Naive thymus-derived CD8-positive, alpha-beta T cell (primary cell): Measurements from ENCODE around the gene ZNF605. TPM values are rescaled to one million over a fixed set of nuclear protein-coding genes. Genes with fewer than 3 reads are reported as not detected.
"Not testable (repeated sequence)": the region's sequence is repeated elsewhere in the genome, so short reads cannot be mapped to it uniquely, and the experiment has no call there.

ENCODE experiments used
- ATAC-seq, 2 donors: fragments of 150-1000 bp; cut with Tn5 transposase in 1 of 2; sonication (Bioruptor Pico), chemical (Tn5 transposase) in 1 of 2; 1 replicate in 1 of 2; 2 replicates in 1 of 2; pipeline ENCODE4 v1.10.0; 2021; ENCODE audit warnings: mild to moderate bottlenecking in 2 of 2, moderate library complexity in 2 of 2
- POLR2A ChIA-PET: fragments of 350-600 bp; sonication (Branson Sonifier 250); formaldehyde crosslinking; loops from one replicate; lab custom pipeline; 2021; ENCODE audit warnings: antibody characterized with exemption; lab: Charles Lee
- DNase-seq, 10 donors: peaks; one replicate each; pipeline versions ENCODE4 v3.0.0 to v3.0.0-alpha.2; 2020 to 2022
- H3K27ac Mint-ChIP-seq, 10 donors: one replicate each; pipeline ENCODE4 v1.8.0; 2020 to 2022; ENCODE audit warnings: mild to moderate bottlenecking in 10 of 10, mixed read lengths in 10 of 10, moderate library complexity in 4 of 10, inconsistent platforms in 1 of 10
- H3K27me3 Mint-ChIP-seq, 5 donors: one replicate each; pipeline ENCODE4 v1.8.0; 2021 to 2022; ENCODE audit warnings: mixed read lengths in 5 of 5
- H3K36me3 Mint-ChIP-seq, 3 donors: one replicate each; pipeline ENCODE4 v1.8.0; 2020 to 2022; ENCODE audit warnings: mixed read lengths in 3 of 3, mild to moderate bottlenecking in 2 of 3, inconsistent platforms in 1 of 3
- H3K4me1 Mint-ChIP-seq, 4 donors: one replicate each; pipeline ENCODE4 v1.8.0; 2021 to 2022; ENCODE audit warnings: mixed read lengths in 4 of 4
- H3K4me3 Mint-ChIP-seq, 10 donors: one replicate each; pipeline ENCODE4 v1.8.0; 2020 to 2022; ENCODE audit warnings: mild to moderate bottlenecking in 10 of 10, mixed read lengths in 10 of 10, moderate library complexity in 6 of 10, inconsistent platforms in 1 of 10
- H3K9me3 Mint-ChIP-seq, 9 donors: one replicate each; pipeline ENCODE4 v1.8.0; 2020 to 2022; ENCODE audit warnings: mixed read lengths in 9 of 9, mild to moderate bottlenecking in 3 of 9, inconsistent platforms in 1 of 9, moderate library complexity in 1 of 9
- polyA plus RNA-seq, 3 donors: library from polyadenylated mRNA; unstranded; fragments of 300-500 nt; fragmentation: Illumina TruSeq; gene quantifications; one replicate each; pipeline ENCODE4 v1.2.3, GENCODE V29; 2021
- total RNA-seq, 8 experiments: library from RNA in 2 of 8; stranded (reverse) in 2 of 8; gene quantifications; one replicate each; pipeline ENCODE4 v1.2.3 and lab custom pipeline; 2021 to 2026

Gene ZNF605
- total and polyA plus RNA-seq, 5 experiments from 2014 or later, result 0.46 to 18.6 (median 0.72) TPM

DNA sequence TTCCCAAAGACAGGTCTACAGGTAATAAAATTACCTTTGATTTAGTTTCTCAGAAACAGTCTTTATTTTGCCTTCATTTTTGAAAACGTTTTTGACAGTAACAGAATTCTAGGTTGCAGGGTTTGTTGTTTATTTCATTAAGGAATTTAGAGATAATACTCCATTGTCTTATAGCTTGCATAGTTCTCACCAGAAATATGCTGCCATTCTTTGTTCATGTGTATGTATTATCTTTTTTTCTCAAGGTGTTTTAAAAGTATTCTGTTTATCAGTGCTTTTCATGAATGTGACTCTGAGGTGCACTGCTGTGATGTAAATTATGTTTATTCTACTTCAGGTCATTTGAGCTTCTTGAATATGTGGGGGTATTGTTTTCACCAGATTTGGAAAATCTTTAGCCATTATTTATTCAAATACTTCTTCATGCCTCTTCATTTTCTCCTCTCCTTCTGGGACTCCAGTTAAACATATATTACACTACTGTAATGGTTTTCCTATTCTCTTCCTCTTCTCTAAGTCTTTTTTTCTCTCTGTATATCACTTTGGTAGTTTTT lies 32.7 kb downstream of the ZNF605 start:
- H3K9me3 Mint-ChIP-seq, result peaks cover 11 to 98% (median 48%) of the 10 kb centered on the region in 9 donors
- H3K4me1 Mint-ChIP-seq, result peaks cover 0 to 1% (median 0%) of the 10 kb centered on the region in 4 donors
- no peak overlapping the region for H3K27ac Mint-ChIP-seq
- peak overlapping the region in 1 of 10 donors; percentile 5 for H3K4me3 Mint-ChIP-seq
- H3K36me3 Mint-ChIP-seq, result peaks cover 12 to 72% (median 54%) of the 10 kb centered on the region in 3 donors
- POLR2A ChIA-PET, result no interaction called here
- no peak for ATAC-seq
- DNase-seq, result no peak
- H3K27me3 Mint-ChIP-seq, result no peaks in the 10 kb centered on the region

DNA sequence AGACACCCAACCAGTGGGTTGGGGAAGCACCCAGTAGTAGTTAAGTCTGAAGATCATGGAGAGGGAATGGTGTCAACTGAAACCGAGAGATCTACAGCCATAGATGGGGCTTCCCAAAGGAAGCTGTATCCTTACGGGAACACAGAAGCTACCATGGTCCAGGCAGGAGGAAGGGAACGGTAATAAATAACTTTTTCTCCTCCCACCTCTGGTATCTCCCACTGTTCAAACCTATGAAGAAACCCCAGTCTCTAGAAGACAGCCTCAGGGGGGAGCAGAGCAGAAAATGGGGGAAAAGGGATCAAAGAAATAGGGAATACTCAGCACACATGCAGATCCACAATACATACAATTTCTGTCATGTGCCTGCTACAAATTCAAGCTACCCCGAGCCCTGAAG lies 33.4 kb downstream of the ZNF605 start:
- peaks cover 10 to 71% (median 61%) of the 10 kb centered on the region in 3 donors for H3K36me3 Mint-ChIP-seq
- POLR2A ChIA-PET, result no interaction called here
- ATAC-seq, result no peak
- H3K4me1 Mint-ChIP-seq, result peaks cover 0 to 1% (median 0%) of the 10 kb centered on the region in 4 donors
- DNase-seq, result no peak
- no peak overlapping the region for H3K4me3 Mint-ChIP-seq
- no peak overlapping the region for H3K27ac Mint-ChIP-seq
- no peaks in the 10 kb centered on the region for H3K27me3 Mint-ChIP-seq
- peaks cover 11 to 98% (median 51%) of the 10 kb centered on the region in 9 donors for H3K9me3 Mint-ChIP-seq

DNA sequence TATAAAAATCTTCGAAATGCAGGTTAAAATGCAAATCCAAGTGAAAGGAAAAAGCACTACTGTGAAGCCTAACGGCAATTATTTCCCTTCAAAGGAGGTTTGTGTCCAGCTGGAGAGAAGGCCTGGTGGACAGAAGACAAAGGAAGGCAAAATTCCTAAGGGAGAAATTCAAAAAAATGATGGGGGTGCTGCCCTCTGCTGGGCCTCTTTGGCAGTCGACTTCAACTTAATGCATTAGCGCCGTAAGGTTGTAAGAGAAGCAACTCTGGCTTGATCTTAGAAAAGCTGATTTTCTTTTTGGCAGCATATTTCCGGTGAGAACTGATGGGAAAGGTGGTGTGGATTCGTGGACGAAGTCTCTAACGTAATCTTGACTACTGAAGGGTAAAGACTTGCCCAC lies 34.4 kb downstream of the ZNF605 start:
- peaks cover 6 to 67% (median 57%) of the 10 kb centered on the region in 3 donors for H3K36me3 Mint-ChIP-seq
- H3K4me3 Mint-ChIP-seq, result no peak overlapping the region
- ATAC-seq (no peak), DNase-seq (no peak)
- peaks cover 0 to 1% (median 0%) of the 10 kb centered on the region in 4 donors for H3K4me1 Mint-ChIP-seq
- peaks cover 11 to 97% (median 48%) of the 10 kb centered on the region in 9 donors for H3K9me3 Mint-ChIP-seq
- H3K27ac Mint-ChIP-seq, result no peak overlapping the region
- H3K27me3 Mint-ChIP-seq, result no peaks in the 10 kb centered on the region
- POLR2A ChIA-PET, result no interaction called here

DNA sequence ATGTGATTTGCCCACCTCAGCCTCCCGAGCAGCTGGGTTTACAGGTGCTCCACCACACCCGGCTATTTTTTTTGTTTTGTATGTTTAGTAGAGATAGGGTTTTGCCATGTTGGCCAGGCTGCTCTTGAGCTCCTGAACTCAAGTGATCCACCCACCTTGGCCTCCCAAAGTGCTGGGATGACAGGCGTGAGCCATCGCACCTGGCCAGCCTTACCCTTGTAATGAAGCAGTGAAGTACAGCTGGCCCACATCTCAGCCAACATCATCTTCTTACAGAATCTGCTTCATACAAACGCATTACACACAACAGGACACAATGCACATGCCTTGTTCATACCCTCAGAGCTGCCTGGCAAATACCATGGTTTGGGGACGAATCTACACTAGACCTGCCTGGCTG lies 37.4 kb downstream of the ZNF605 start:
- H3K4me1 Mint-ChIP-seq, result no peaks in the 10 kb centered on the region
- POLR2A ChIA-PET, result no interaction called here
- ATAC-seq, result no peak
- no peaks in the 10 kb centered on the region for H3K27me3 Mint-ChIP-seq
- DNase-seq, result no peak
- H3K9me3 Mint-ChIP-seq, result peaks cover 15 to 94% (median 36%) of the 10 kb centered on the region in 9 donors
- H3K4me3 Mint-ChIP-seq, result no peak overlapping the region
- H3K27ac Mint-ChIP-seq, result no peak overlapping the region
- H3K36me3 Mint-ChIP-seq, result peaks cover 11 to 57% (median 43%) of the 10 kb centered on the region in 3 donors

DNA sequence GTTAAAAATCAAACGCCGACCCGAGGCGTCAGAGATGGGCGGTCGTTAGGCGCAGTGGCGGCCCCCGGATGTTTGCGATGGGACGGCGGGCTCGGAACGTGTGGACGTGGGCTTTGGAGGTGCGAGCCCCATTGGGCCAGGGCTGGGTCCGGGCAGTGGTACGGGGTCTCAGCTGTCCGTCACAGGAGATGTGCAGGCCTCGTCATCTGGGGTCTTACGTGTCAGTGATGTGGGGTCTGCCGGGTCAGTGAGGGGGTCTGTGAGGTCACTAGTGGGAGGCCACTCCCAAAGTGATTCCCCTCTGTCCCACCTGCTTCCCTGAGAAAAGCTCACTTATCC lies 47.1 kb downstream of the ZNF605 start:
- peak overlapping the region; percentile 93 to 100 (median 97) for H3K27ac Mint-ChIP-seq
- peaks cover 12 to 30% (median 21%) of the 10 kb centered on the region in 3 donors for H3K36me3 Mint-ChIP-seq
- H3K27me3 Mint-ChIP-seq, result peaks cover 0 to 3% (median 0%) of the 10 kb centered on the region in 5 donors
- H3K9me3 Mint-ChIP-seq, result peaks cover 5 to 31% (median 19%) of the 10 kb centered on the region in 9 donors
- POLR2A ChIA-PET, result interaction anchor here (0.6 to 5.8 kb wide), 20 partner anchors 9 to 273 kb away, joined by 3 to 48 read pairs (median 4); partner anchors contain the start of genes CHFR, GOLGA3, PGAM5 and ZNF10
- peaks cover 13 to 29% (median 21%) of the 10 kb centered on the region in 4 donors for H3K4me1 Mint-ChIP-seq
- DNase-seq (no peak), ATAC-seq (no peak)
- H3K4me3 Mint-ChIP-seq, result peak overlapping the region; percentile 82 to 99 (median 94)

DNA sequence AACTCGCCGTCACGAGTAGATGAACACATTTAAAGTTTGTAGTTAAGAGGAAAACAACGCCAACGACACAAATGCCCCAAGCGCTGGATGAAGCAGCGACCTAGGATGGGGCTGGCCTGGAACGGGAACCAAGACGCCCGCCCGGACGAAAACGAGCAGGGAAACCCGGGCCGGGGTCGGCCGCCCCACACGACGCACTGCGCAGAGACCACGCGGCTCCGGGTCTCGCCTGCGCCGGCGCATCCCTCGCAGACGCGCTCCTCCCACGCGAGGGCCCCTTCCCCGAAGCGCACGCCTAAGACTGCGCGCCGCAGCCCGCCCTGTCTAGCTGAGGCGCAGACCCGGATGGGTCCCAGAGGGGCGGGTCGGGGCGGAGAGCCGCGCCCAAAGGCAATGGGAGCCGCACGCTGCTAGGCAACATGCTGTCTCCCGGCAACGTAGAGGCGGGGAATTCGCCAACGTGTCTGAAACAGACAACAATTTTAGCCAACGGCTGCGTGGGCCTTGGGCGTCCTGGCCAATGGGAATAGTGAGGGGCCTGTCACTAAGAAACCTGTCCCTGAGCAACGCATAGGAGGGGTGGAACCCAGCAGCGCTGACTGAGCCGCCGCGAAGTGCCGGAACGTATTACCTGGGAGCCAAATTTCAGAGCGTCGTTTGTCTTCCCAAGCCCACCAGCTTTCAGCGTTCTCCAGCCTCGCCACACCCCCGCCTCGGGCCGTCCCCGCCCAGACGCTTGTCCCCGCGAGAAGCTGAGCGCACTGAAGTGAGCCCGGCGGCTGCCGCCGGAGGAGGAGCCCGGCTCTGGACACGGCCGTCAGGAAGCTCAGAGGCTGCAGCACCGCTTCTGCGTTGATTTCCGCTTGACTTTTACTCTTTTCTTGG lies 47.7 kb downstream of the ZNF605 start:
- Mint-ChIP-seq H3K36me3 (peaks cover 9 to 23% (median 15%) of the 10 kb centered on the region in 3 donors), H3K9me3 (peaks cover 0 to 25% (median 15%) of the 10 kb centered on the region in 9 donors), H3K4me3 (peak overlapping the region; percentile 82 to 99 (median 94)), H3K4me1 (peaks cover 13 to 29% (median 22%) of the 10 kb centered on the region in 4 donors), H3K27ac (peak overlapping the region; percentile 93 to 100 (median 97)), H3K27me3 (peaks cover 0 to 3% (median 0%) of the 10 kb centered on the region in 5 donors)
- POLR2A ChIA-PET, result interaction anchor here (0.6 to 5.8 kb wide), 20 partner anchors 9 to 274 kb away, joined by 3 to 48 read pairs (median 4); partner anchors contain the start of genes CHFR, GOLGA3, PGAM5 and ZNF10
- DNase-seq (peak; percentile 87 to 99 (median 96)), ATAC-seq (peak; percentile 91 to 92)

DNA sequence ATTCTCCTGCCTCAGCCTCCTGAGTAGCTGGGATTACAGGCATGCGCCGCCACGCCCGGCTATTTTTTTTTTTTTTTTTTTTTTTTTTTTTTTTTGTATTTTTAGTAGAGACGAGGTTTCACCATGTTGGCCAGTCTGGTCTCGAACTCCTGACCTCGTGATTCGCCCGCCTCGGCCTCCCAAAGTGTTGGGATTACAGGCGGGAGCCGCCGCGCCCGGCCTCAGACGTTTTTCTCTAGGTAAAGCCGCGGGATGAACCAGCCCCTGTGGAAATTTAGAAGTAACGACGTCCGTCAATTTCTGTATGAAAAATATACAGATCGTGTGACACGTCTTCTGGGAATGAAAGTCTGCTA lies 48.3 kb downstream of the ZNF605 start:
- POLR2A ChIA-PET, result interaction anchor here (1.4 to 5.8 kb wide), 4 partner anchors 73 to 223 kb away, joined by 3 to 48 read pairs (median 12); partner anchors contain the start of genes GOLGA3, ZNF10, ZNF84 and ZNF891
- not testable (repeated sequence) for DNase-seq, H3K27me3 Mint-ChIP-seq, ATAC-seq
- Mint-ChIP-seq H3K4me1 (peaks cover 13 to 29% (median 22%) of the 10 kb centered on the region in 4 donors), H3K9me3 (peaks cover 0 to 21% (median 14%) of the 10 kb centered on the region in 9 donors), H3K36me3 (peaks cover 6 to 19% (median 14%) of the 10 kb centered on the region in 3 donors), H3K27ac (peak overlapping the region; percentile 55 to 100 (median 96)), H3K4me3 (peak overlapping the region; percentile 82 to 99 (median 94))

DNA sequence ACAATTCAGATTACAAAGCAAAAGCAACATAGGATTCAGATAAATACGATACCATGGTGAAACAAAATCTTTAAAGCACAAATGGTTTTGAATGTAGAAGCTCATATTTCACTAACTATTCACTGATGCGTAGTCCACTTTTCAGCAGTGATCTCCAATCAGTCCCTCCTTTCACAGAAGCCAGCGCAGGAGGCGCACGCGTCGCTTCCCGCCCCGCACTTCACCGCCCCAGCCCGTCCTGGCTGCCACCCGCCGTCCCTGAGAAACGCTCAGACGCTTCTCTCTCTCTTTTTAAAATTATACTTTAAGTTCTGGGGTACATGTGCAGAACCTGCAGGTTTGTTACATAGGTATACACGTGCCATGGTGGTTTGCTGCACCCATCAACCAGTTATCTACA lies 48.9 kb downstream of the ZNF605 start:
- ATAC-seq (no peak), DNase-seq (no peak)
- Mint-ChIP-seq H3K27ac (peak overlapping the region in 7 of 10 donors; percentile 25 to 93 (median 82)), H3K9me3 (peaks cover 0 to 19% (median 11%) of the 10 kb centered on the region in 9 donors), H3K4me3 (peak overlapping the region; percentile 36 to 95 (median 64)), H3K36me3 (peaks cover 4 to 17% (median 10%) of the 10 kb centered on the region in 3 donors), H3K4me1 (peaks cover 13 to 29% (median 22%) of the 10 kb centered on the region in 4 donors), H3K27me3 (peaks cover 0 to 3% (median 0%) of the 10 kb centered on the region in 5 donors)
- POLR2A ChIA-PET, result interaction anchor here (1.3 to 5.8 kb wide), 3 partner anchors 73 to 173 kb away, joined by 3 to 48 read pairs (median 19); partner anchors contain the start of gene GOLGA3

DNA sequence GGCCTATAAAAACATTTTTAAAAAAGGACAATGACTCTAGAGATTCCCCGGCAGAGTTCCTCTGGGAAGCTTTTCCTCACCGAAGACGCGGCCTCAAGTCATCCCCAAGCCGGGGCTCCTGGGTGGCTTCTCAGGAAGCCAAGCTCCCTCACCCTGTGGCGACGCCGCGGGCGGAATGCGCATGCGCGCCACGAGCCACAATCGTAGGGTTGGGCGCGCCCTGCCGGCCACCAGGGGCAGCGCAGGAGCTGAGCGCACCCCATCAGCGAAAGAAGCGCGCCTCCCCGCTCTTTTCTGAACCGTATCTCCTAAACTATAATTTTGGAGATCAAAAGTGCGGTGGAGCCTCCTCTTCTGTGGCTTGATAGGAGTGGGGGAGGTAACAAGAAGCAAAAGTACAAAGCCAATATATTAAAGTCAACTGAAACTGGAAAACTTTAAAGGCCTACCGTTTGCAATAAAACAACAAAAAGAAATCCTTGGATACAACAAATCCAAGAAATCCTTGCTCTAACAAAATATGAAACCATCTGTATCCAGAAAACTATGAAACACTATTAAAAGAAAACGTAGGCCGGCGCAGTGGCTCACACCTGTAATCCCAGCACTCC lies 51.3 kb downstream of the ZNF605 start:
- DNase-seq (peak; percentile 83 to 97 (median 91)), ATAC-seq (peak; percentile 8 to 21)
- peaks cover 0 to 3% (median 0%) of the 10 kb centered on the region in 5 donors for H3K27me3 Mint-ChIP-seq
- H3K9me3 Mint-ChIP-seq, result peaks cover 0 to 3% (median 0%) of the 10 kb centered on the region in 9 donors
- peak overlapping the region; percentile 57 to 86 (median 75) for H3K4me3 Mint-ChIP-seq
- POLR2A ChIA-PET, result interaction anchor here (0.6 to 5.8 kb wide), 14 partner anchors 16 to 143 kb away, joined by 3 to 48 read pairs (median 6); partner anchors contain the start of genes CHFR and GOLGA3
- peak overlapping the region in 9 of 10 donors; percentile 66 to 90 (median 83) for H3K27ac Mint-ChIP-seq
- H3K4me1 Mint-ChIP-seq, result peaks cover 9 to 29% (median 21%) of the 10 kb centered on the region in 4 donors
- peaks cover 0 to 2% (median 0%) of the 10 kb centered on the region in 3 donors for H3K36me3 Mint-ChIP-seq

DNA sequence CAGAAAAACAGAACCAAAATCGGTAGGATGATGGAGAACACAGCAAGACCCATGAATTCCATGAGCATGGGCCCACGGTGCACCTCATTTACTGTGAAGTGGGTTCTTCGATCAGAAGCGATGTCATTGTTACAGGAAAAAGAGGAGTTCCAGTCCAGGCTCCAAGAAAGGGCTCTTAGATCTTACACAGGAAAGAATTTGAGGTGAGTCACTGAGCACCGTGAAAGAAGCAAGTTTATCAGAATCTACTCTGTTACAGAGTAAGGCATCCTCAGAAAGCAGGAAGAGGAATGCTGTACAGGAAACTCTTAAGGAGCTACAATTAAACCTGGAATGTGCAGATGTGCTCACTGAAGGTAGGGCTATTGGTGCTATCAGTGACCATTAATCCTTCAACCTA lies 57.1 kb downstream of the ZNF605 start:
- Mint-ChIP-seq H3K9me3 (peaks cover 0 to 2% (median 0%) of the 10 kb centered on the region in 9 donors), H3K27me3 (no peaks in the 10 kb centered on the region), H3K36me3 (no peaks in the 10 kb centered on the region), H3K4me1 (peaks cover 0 to 3% (median under 1%) of the 10 kb centered on the region in 4 donors), H3K27ac (no peak overlapping the region), H3K4me3 (no peak overlapping the region)
- DNase-seq, result no peak
- ATAC-seq, result no peak
- POLR2A ChIA-PET, result interaction anchor here (0.6 to 1.6 kb wide), 3 partner anchors 23 to 72 kb away, joined by 3 to 5 read pairs (median 4); no protein-coding TSS in a partner anchor

DNA sequence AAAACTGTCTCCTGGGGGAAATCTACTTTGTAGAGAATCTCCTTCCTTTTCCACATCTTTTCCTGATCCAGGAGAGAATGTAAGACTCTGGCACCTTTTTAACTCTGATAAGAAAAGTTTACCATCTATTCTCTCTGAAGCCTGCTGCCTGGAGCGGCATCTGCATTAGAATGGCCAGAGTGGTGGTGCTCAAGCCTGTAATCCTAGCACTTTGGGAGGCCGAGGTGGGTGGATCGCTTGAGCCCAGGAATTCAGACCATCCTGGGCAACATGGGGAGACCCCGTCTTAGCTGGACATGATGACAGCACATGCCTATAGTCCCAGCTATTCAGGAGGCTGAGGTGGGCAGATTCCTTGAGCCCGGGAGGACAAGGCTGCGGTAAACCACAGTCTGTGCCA lies 67.3 kb downstream of the ZNF605 start:
- peak overlapping the region; percentile 29 to 99 (median 54) for H3K4me3 Mint-ChIP-seq
- peak overlapping the region; percentile 80 to 100 (median 100) for H3K27ac Mint-ChIP-seq
- DNase-seq (no peak), ATAC-seq (no peak)
- H3K36me3 Mint-ChIP-seq, result peaks cover 0 to 13% (median 6%) of the 10 kb centered on the region in 3 donors
- POLR2A ChIA-PET, result interaction anchor here (0.6 to 1.4 kb wide), 4 partner anchors 15 to 43 kb away, joined by 3 to 4 read pairs (median 4); no protein-coding TSS in a partner anchor
- H3K9me3 Mint-ChIP-seq, result peaks cover 0 to 4% (median 0%) of the 10 kb centered on the region in 9 donors
- peaks cover 14 to 33% (median 25%) of the 10 kb centered on the region in 4 donors for H3K4me1 Mint-ChIP-seq
- H3K27me3 Mint-ChIP-seq, result no peaks in the 10 kb centered on the region
